Prostate gland (tissue), 2 donors: ENCODE data around the gene RNASE11.

Experiments
- CTCF ChIP-seq, 4 experiments: fragments of 200-600 bp in 2 of 4; fragments of 450-650 bp in 2 of 4; sonication (generic) in 2 of 4; IDR thresholded peaks; 1 replicate in 3 of 4; 2 replicates in 1 of 4; pipeline ENCODE4 v1.5.1; 2016 to 2019; ENCODE audit warnings: antibody characterized with exemption in 4 of 4, mild to moderate bottlenecking in 2 of 4, moderate library complexity in 2 of 4
- POLR2A ChIP-seq: fragments of 450-650 bp; IDR thresholded peaks from one replicate; pipeline ENCODE4 v1.6.1; 2016; ENCODE audit warnings: antibody characterized with exemption, mild to moderate bottlenecking
- POLR2AphosphoS5 ChIP-seq: sonication (generic); formaldehyde crosslinking; IDR thresholded peaks from one replicate; pipeline ENCODE4 v1.6.1; 2017; ENCODE audit warnings: antibody characterized with exemption

- TF ChIP-seq CTCF (IDR thresholded peaks at IDR 0.05) (no peak), POLR2A (no peak), POLR2AphosphoS5 (no peak)
Measured at GRCh38 chr14:20569066-20569465, 18.7 kb downstream of the RNASE11 start.
